Trophoblast cell (in vitro differentiated cells and primary cell): ENCODE measurements around the gene DSN1.
A peak's percentile ranks its signal among the peaks of the same experiment; 100 is the strongest.

ENCODE experiments used
- DNase-seq, 2 donors: peaks; one replicate each; pipeline ENCODE4 v3.0.0-alpha.2; 2016
- H2AFZ ChIP-seq: 2 replicates; pipeline ENCODE4 v1.6.1; 2013; ENCODE audit warnings: low read length, moderate library complexity, mild to moderate bottlenecking; ENCODE audit not compliant: insufficient read depth, poor library complexity
- H2AK5ac ChIP-seq: 2 replicates; pipeline ENCODE4 v1.6.1; 2013; ENCODE audit warnings: mild to moderate bottlenecking, low read length
- H2BK120ac ChIP-seq: 2 replicates; pipeline ENCODE4 v1.6.1; 2013; ENCODE audit warnings: low read length, mild to moderate bottlenecking, moderate library complexity; ENCODE audit not compliant: insufficient read depth, poor library complexity
- H2BK12ac ChIP-seq: 2 replicates; pipeline ENCODE4 v1.6.1; 2013; ENCODE audit warnings: mild to moderate bottlenecking, low read length, moderate library complexity
- H2BK5ac ChIP-seq: 2 replicates; pipeline ENCODE4 v1.6.1; 2013; ENCODE audit warnings: low read length, low read depth, moderate library complexity, mild to moderate bottlenecking; ENCODE audit not compliant: poor library complexity
- H3K14ac ChIP-seq: 2 replicates; pipeline ENCODE4 v1.6.1; 2013; ENCODE audit warnings: mild to moderate bottlenecking, low read length
- H3K18ac ChIP-seq: 2 replicates; pipeline ENCODE4 v1.6.1; 2013; ENCODE audit warnings: mild to moderate bottlenecking, low read length
- H3K23ac ChIP-seq: 2 replicates; pipeline ENCODE4 v1.6.1; 2013; ENCODE audit warnings: low read length
- H3K27ac ChIP-seq: 2 replicates; pipeline ENCODE4 v1.5.1; 2013; ENCODE audit warnings: low read depth, mild to moderate bottlenecking, inconsistent platforms, low read length, moderate library complexity
- H3K27me3 ChIP-seq: 2 replicates; pipeline ENCODE4 v1.6.1; 2013; ENCODE audit warnings: inconsistent platforms, mild to moderate bottlenecking, low read length, moderate library complexity; ENCODE audit not compliant: insufficient read depth
- H3K36me3 ChIP-seq, 2 experiments: 1 replicate in 1 of 2; 2 replicates in 1 of 2; pipeline ENCODE4 v1.6.1; 2013; ENCODE audit warnings: low read length in 2 of 2, mild to moderate bottlenecking in 2 of 2, moderate library complexity in 1 of 2; ENCODE audit not compliant: insufficient read depth in 2 of 2, control insufficient read depth in 1 of 2
- H3K4ac ChIP-seq: 2 replicates; pipeline ENCODE4 v1.6.1; 2013; ENCODE audit warnings: low read depth, mild to moderate bottlenecking, low read length, moderate library complexity
- H3K4me1 ChIP-seq, 2 experiments: 1 replicate in 1 of 2; 2 replicates in 1 of 2; pipeline ENCODE4 v1.6.1; 2013; ENCODE audit warnings: low read length in 2 of 2, mild to moderate bottlenecking in 2 of 2, moderate library complexity in 1 of 2; ENCODE audit not compliant: insufficient read depth in 2 of 2, control insufficient read depth in 1 of 2
- H3K4me2 ChIP-seq: 2 replicates; pipeline ENCODE4 v1.6.1; 2013; ENCODE audit warnings: inconsistent platforms, mild to moderate bottlenecking, low read length, moderate library complexity
- H3K4me3 ChIP-seq: 2 replicates; pipeline ENCODE4 v1.5.1; 2013; ENCODE audit warnings: mild to moderate bottlenecking, low read depth, low read length, inconsistent platforms
- H3K79me1 ChIP-seq: one replicate; pipeline ENCODE4 v1.6.1; 2013; ENCODE audit warnings: low read length
- H3K79me2 ChIP-seq: 2 replicates; pipeline ENCODE4 v1.6.1; 2013; ENCODE audit warnings: low read length, mild to moderate bottlenecking; ENCODE audit not compliant: control insufficient read depth, insufficient read depth, poor library complexity
- H3K9ac ChIP-seq: 2 replicates; pipeline ENCODE4 v1.6.1; 2013; ENCODE audit warnings: mild to moderate bottlenecking, low read length
- H3K9me3 ChIP-seq: 2 replicates; pipeline ENCODE4 v1.6.1; 2013; ENCODE audit warnings: low read depth, mild to moderate bottlenecking, control low read depth, inconsistent platforms, low read length; ENCODE audit not compliant: insufficient read depth
- H4K12ac ChIP-seq: 2 replicates; pipeline ENCODE4 v1.6.1; 2013; ENCODE audit warnings: low read depth, mild to moderate bottlenecking, low read length, moderate library complexity
- H4K8ac ChIP-seq: 2 replicates; pipeline ENCODE4 v1.6.1; 2013; ENCODE audit warnings: low read depth, mild to moderate bottlenecking, low read length, moderate library complexity
- H4K91ac ChIP-seq: one replicate; pipeline ENCODE4 v1.6.1; 2013; ENCODE audit warnings: low read depth, mild to moderate bottlenecking, low read length, moderate library complexity
- WGBS: extraction: QIAGEN DNeasy Blood & Tissue Kit; methylation state at CpG from one replicate; pipeline ENCODE4 v1.1.7; 2013; ENCODE audit warnings: missing lambda C conversion rate; ENCODE audit not compliant: insufficient read length, insufficient coverage; ENCODE audit errors: extremely low coverage; 5-methylcytosine and 5-hydroxymethylcytosine counted together

The DSN1 gene

DNA sequence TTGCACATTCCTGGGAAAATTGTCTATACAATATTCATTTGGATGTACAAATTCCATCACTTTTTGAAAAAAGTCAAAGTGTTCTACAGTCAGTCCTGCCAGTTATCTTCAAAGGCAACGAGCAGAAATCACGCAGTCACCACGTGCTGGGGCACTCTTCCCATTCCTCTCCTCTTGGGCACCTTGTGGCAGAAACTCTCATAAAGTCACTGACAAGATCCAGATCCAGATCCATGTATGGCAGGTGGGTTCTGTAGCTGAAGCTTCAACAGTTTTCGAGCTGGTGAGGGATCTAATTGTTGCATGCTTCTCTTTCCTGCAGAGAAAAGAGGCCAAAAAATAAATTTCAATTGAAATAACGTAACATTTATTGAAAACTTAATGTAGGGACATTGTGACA is 21.0 kb downstream of the DSN1 start:
- no peaks in the 10 kb centered on the region for H3K4me1 ChIP-seq
- H2AK5ac ChIP-seq, result no peak overlapping the region
- no peaks in the 10 kb centered on the region for H3K79me1 ChIP-seq
- no peak overlapping the region for H2BK120ac ChIP-seq
- H3K9ac ChIP-seq, result no peak overlapping the region
- H2BK5ac ChIP-seq, result no peak overlapping the region
- H2AFZ ChIP-seq, result no peak overlapping the region
- no peak overlapping the region for H4K12ac ChIP-seq
- H3K14ac ChIP-seq, result no peak overlapping the region
- no peak overlapping the region for H4K8ac ChIP-seq
- no peak for DNase-seq
- no peak overlapping the region for H3K27ac ChIP-seq
- H3K36me3 ChIP-seq, result peaks cover 27 to 32% of the 10 kb centered on the region in 2 experiments
- no peak overlapping the region for H2BK12ac ChIP-seq
- no peak overlapping the region for H3K23ac ChIP-seq
- no peak overlapping the region for H4K91ac ChIP-seq
- no peaks in the 10 kb centered on the region for H3K27me3 ChIP-seq
- H3K4me3 ChIP-seq, result no peak overlapping the region
- H3K4ac ChIP-seq, result no peak overlapping the region
- H3K9me3 ChIP-seq, result peaks cover 1% of the 10 kb centered on the region
- H3K79me2 ChIP-seq, result no peaks in the 10 kb centered on the region
- H3K18ac ChIP-seq, result no peak overlapping the region
- H3K4me2 ChIP-seq, result no peak overlapping the region
- WGBS, result no CpG with 5 or more reads among the region's 5 CpGs

DNA sequence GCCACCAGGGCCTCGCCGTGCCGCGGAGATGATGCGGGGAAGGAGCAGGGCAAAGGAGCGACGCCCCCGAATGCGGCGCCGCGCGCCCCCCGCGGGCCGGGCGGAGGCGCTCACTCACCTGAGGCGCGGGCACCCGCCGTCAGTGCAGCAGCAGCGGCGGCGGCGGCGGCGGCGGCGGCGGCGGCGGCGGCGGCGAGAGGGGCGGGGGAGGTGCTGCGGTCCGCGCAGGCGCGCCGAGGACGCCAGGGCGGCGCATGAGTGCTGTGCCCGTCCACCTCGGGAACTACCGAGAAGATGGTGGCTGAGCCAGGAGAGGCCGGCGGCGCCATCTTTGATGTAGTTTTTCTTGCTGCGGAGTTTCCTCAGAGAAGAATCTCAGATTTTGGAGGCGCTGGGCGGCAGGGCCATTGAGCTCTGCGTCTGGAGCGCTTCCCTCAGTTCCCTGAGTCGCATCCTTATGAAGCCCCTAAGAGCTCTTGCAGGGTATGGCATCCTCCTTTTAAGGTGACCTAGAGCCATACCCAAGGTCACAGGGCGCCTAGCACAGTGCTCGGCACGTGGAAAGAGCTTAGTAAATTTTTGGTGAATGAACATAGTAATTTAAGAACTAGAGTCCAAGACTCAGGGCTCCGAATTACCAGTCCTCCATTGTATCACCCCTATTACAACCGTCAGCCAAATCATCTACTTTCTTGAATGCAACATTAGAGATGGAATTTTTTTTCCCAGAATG is 27.5 kb downstream of the DSN1 start, which contains the start of gene NDRG3:
Gene NDRG3 (minus strand): TSS at position 164 of the 733 bp plus-strand sequence. CDS start 24,355 bp downstream, outside the sequence.
- Histone ChIP-seq H3K4me1 (peaks cover 2 to 6% of the 10 kb centered on the region in 2 experiments), H3K4ac (peak within 1 kb of the TSS; percentile 93), H3K27me3 (no peaks in the 10 kb centered on the region), H3K9ac (peak within 1 kb of the TSS; percentile 68), H4K91ac (peak within 1 kb of the TSS; percentile 85), H2BK120ac (peak within 1 kb of the TSS; percentile 97), H3K79me1 (peaks cover 7% of the 10 kb centered on the region), H3K79me2 (peaks cover 5% of the 10 kb centered on the region), H3K4me3 (peak within 1 kb of the TSS; percentile 88), H3K14ac (peak within 1 kb of the TSS; percentile 99), H3K27ac (peak within 1 kb of the TSS; percentile 2), H3K9me3 (no peaks in the 10 kb centered on the region), H3K18ac (peak within 1 kb of the TSS; percentile 40), H4K8ac (peak within 1 kb of the TSS; percentile 99), H3K4me2 (peak within 1 kb of the TSS; percentile 95), H3K36me3 (peaks cover 3 to 4% of the 10 kb centered on the region in 2 experiments), H4K12ac (peak within 1 kb of the TSS; percentile 100), H2AFZ (peak within 1 kb of the TSS; percentile 100), H3K23ac (no peak within 1 kb of the TSS), H2BK12ac (peak within 1 kb of the TSS; percentile 33), H2AK5ac (peak within 1 kb of the TSS; percentile 92), H2BK5ac (peak within 1 kb of the TSS; percentile 87)
- WGBS, result no CpG with 5 or more reads among the region's 63 CpGs
- DNase-seq, result peak; percentile 91 to 94

DNA sequence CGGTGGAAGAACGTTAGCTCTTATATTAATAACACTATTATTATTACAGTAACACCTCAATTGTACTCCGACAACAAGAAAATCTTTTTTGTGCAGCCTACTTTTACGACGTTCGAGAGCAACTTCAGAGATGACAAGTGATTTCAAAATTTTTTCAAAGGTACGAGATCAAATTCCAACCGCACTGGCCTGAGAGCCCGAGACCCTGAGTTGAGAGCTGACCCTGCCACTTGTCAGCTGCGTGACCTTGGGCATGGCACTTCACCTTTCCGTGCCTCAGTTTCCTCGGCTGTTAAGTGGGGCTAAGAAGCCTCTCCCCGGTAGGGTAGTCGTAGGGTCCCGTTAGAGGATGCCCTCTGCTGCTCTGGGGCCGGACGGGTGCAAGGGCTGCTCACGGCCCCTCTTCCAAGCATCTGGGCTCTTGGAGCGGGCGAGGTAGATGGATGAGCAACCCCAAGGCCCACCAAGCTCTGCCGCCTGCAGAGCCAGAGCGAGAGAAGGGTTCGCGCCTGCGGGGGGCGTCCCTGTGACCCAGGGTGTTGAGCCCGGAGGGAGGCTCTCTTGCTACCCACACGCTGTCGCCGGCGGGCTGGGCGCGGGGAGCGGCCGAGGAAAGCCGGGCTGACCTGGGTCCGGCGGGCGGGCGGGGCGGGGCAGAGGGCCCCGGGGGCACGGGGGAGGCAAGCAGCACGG is 28.2 kb downstream of the DSN1 start:
- Histone ChIP-seq H3K23ac (no peak overlapping the region), H3K18ac (peak overlapping the region; percentile 40), H3K27ac (no peak overlapping the region), H3K4ac (peak overlapping the region; percentile 23), H3K14ac (peak overlapping the region; percentile 13), H2AK5ac (no peak overlapping the region), H3K4me1 (peaks cover 2 to 6% of the 10 kb centered on the region in 2 experiments), H2AFZ (peak overlapping the region; percentile 91), H3K9me3 (no peaks in the 10 kb centered on the region), H3K79me2 (peaks cover 5% of the 10 kb centered on the region), H4K8ac (peak overlapping the region; percentile 66), H4K91ac (peak overlapping the region; percentile 0), H3K4me2 (peak overlapping the region; percentile 95), H3K79me1 (peaks cover 7% of the 10 kb centered on the region), H3K4me3 (peak overlapping the region; percentile 88), H2BK12ac (no peak overlapping the region), H4K12ac (peak overlapping the region; percentile 6), H3K27me3 (no peaks in the 10 kb centered on the region), H3K36me3 (peaks cover 0 to 2% of the 10 kb centered on the region in 2 experiments), H3K9ac (peak overlapping the region; percentile 68), H2BK5ac (no peak overlapping the region), H2BK120ac (no peak overlapping the region)
- no CpG with 5 or more reads among the region's 44 CpGs for WGBS
- DNase-seq, result peak; percentile 9 to 47

DNA sequence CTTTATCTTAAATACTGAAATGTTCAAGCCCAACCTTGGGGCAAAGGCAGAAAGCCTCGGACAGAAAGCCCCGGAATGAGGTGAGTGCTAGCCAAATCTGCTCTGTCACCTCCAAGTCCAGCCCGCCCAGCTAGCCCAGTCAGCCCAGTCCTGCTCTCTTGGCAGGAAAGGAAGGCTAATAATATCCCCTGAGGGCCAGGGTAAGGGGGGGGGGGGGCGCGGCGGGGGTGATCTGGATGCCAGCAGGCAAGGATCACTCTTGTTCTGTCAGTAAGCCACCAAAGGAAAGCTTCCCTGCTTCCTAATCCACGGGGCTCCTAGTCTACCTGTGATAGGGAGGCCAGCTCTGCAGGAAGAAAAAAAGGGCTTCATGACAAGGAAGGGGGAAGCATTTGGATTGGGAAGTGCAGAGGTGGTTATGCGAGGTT is 28.8 kb downstream of the DSN1 start:
- Histone ChIP-seq H2BK12ac (no peak overlapping the region), H3K4me3 (no peak overlapping the region), H3K79me1 (peaks cover 7% of the 10 kb centered on the region), H3K9ac (no peak overlapping the region), H3K4me1 (peaks cover 2 to 6% of the 10 kb centered on the region in 2 experiments), H3K23ac (no peak overlapping the region), H4K12ac (no peak overlapping the region), H2BK120ac (no peak overlapping the region), H2BK5ac (no peak overlapping the region), H3K36me3 (no peaks in the 10 kb centered on the region), H3K18ac (no peak overlapping the region), H3K79me2 (peaks cover 5% of the 10 kb centered on the region), H2AFZ (no peak overlapping the region), H2AK5ac (no peak overlapping the region), H4K91ac (no peak overlapping the region), H3K9me3 (no peaks in the 10 kb centered on the region), H3K4ac (no peak overlapping the region), H3K27me3 (no peaks in the 10 kb centered on the region), H3K27ac (no peak overlapping the region), H3K14ac (no peak overlapping the region), H4K8ac (no peak overlapping the region), H3K4me2 (peak overlapping the region; percentile 95)
- peak in 1 of 2 donors; percentile 8 for DNase-seq
- WGBS, result no CpG with 5 or more reads among the region's 8 CpGs
